Measurements from ENCODE around the gene VSTM1. TPM values are rescaled to one million over a fixed set of nuclear protein-coding genes. Genes with fewer than 3 reads are reported as not detected.
A peak's percentile ranks its signal among the peaks of the same experiment; 100 is the strongest.

Gene VSTM1
- total and polyA plus RNA-seq, 2 donors (not counting 3 experiments of a cell fraction or from before 2014, with no cell fraction given): not detected

- dilution Hi-C loops (cut with MboI; ENCODE audit: extremely low pct_ligation_motif_present, low sequenced_read_pairs): no loop called here
- peak; percentile 56 for DNase-seq (ENCODE audit: low read depth, low spot score)
- Histone ChIP-seq H3K4me2 (ENCODE audit: insufficient read depth, low read length) (peak within 1 kb of the TSS; percentile 38), H4K20me1 (replicated peaks; ENCODE audit: control insufficient read depth, extremely low read depth, insufficient read depth, low read length) (no peaks in the 10 kb centered on the region), H3K9me1 (replicated peaks; ENCODE audit: control insufficient read depth, extremely low read depth, insufficient read depth, low read length) (no peaks in the 10 kb centered on the region), H2AFZ (ENCODE audit: low read depth, low read length) (peak within 1 kb of the TSS; percentile 47), H3K36me3 (ENCODE audit: control insufficient read depth in 2 of 2, extremely low read depth in 1 of 2, insufficient read depth in 2 of 2, low read length in 2 of 2) (no peaks in the 10 kb centered on the region), H3K9me3 (replicated peaks; ENCODE audit: control insufficient read depth, insufficient read depth, low read length) (no peaks in the 10 kb centered on the region), H3K79me2 (ENCODE audit: control insufficient read depth, insufficient read depth, low read length) (no peaks in the 10 kb centered on the region), H3K9ac (replicated peaks; ENCODE audit: extremely low read depth, insufficient read depth, low read length) (peak within 1 kb of the TSS; percentile 70), H3K4me3 (replicated peaks in 1 of 3; ENCODE audit: insufficient read depth in 1 of 3, low read depth in 1 of 3, low read length in 3 of 3) (peak within 1 kb of the TSS; percentile 15 to 26 (median 25)), H3K27me3 (ENCODE audit: control insufficient read depth in 2 of 2, insufficient read depth in 2 of 2, low read length in 2 of 2) (no peaks in the 10 kb centered on the region), H3K27ac (ENCODE audit: insufficient read depth, low read depth, low read length) (peak within 1 kb of the TSS; percentile 74), H3K4me1 (ENCODE audit: control insufficient read depth, extremely low read depth, insufficient read depth, low read length) (peaks cover 39% of the 10 kb centered on the region)
- intact Hi-C loops (cut with micrococcal nuclease): loop anchor here (1.0 kb wide), 2 partner anchors 17 to 29 kb away; no protein-coding TSS in a partner anchor
- ChIA-PET CTCF (interaction anchor here (0.7 to 3.0 kb wide), 5 partner anchors 11 to 38 kb away, joined by 4 to 11 read pairs (median 6); no protein-coding TSS in a partner anchor), POLR2A (interaction anchor here (0.9 kb wide), 2 partner anchors 11 to 13 kb away, joined by 5 read pairs; no protein-coding TSS in a partner anchor)
- FAIRE-seq: peak; percentile 75
- no TSS peak for BruUV-seq (replicated peaks)
- no peak for TF ChIP-seq CTCF (IDR thresholded peaks at IDR 0.05; ENCODE audit: extremely low read depth in 1 of 2, insufficient read depth in 1 of 2, low read depth in 1 of 2, low read length in 2 of 2)
- TF ChIP-seq POLR2A (IDR thresholded peaks at IDR 0.05; ENCODE audit: low read depth, low read length): peak; percentile 38
Measured at GRCh38 chr19:53991224-53992113, 72.2 kb downstream of the VSTM1 start, which contains the start of gene CACNG6. Gene CACNG6, plus strand, starts transcription at chr19:53991637. Its CDS starts 1,241 bp downstream, at chr19:53992878.

Small RNAs within 50 kb of the gene (small RNA-seq; reads per million reads assigned to genes)
- not detected for gene AC012314.20 (ENCODE audit: insufficient read depth, insufficient read length, low read depth, low replicate concordance)

Other genes with a start within 250 kb of the VSTM1 start
- 0.58 and 0.73 TPM in 2 replicates for gene NLRP12, start 239.6 kb downstream of the VSTM1 start, total RNA-seq
- 0.27 and 0.46 TPM in 2 replicates for gene NLRP12, start 239.6 kb downstream of the VSTM1 start, polyA plus RNA-seq
- gene MYADM, start 196.0 kb downstream of the VSTM1 start, total RNA-seq: 128 and 133 TPM in 2 replicates
- gene MYADM, start 196.0 kb downstream of the VSTM1 start, polyA plus RNA-seq: 100 and 122 TPM in 2 replicates
- not detected in 2 replicates for gene PRKCG, start 181.7 kb downstream of the VSTM1 start, total RNA-seq
- gene PRKCG, start 181.7 kb downstream of the VSTM1 start, polyA plus RNA-seq: 0.07 and 0.08 TPM in 2 replicates
- gene CACNG7, start 154.6 kb downstream of the VSTM1 start, total RNA-seq: 0.78 and 1.3 TPM in 2 replicates
- 0.92 and 1.1 TPM in 2 replicates for gene CACNG7, start 154.6 kb downstream of the VSTM1 start, polyA plus RNA-seq
- gene CACNG8, start 101.0 kb downstream of the VSTM1 start, total RNA-seq: 1.7 and 3.0 TPM in 2 replicates
- 0.11 and 0.18 TPM in 2 replicates for gene CACNG8, start 101.0 kb downstream of the VSTM1 start, polyA plus RNA-seq
- 4.0 and 5.4 TPM in 2 replicates for gene CACNG6, start 72.3 kb downstream of the VSTM1 start, total RNA-seq
- 3.9 and 5.0 TPM in 2 replicates for gene CACNG6, start 72.3 kb downstream of the VSTM1 start, polyA plus RNA-seq
- not detected in 2 replicates for gene TARM1, start 17.5 kb upstream of the VSTM1 start, total RNA-seq
- gene TARM1, start 17.5 kb upstream of the VSTM1 start, polyA plus RNA-seq: not detected in 2 replicates
- not detected in 2 replicates for gene OSCAR, start 36.9 kb upstream of the VSTM1 start, total RNA-seq
- gene OSCAR, start 36.9 kb upstream of the VSTM1 start, polyA plus RNA-seq: 0.08 and 0.10 TPM in 2 replicates
- gene NDUFA3, start 39.0 kb upstream of the VSTM1 start, total RNA-seq: 119 and 132 TPM in 2 replicates
- 95.5 and 107 TPM in 2 replicates for gene NDUFA3, start 39.0 kb upstream of the VSTM1 start, polyA plus RNA-seq
- gene TFPT, start 51.8 kb upstream of the VSTM1 start, total RNA-seq: 32.1 and 36.2 TPM in 2 replicates
- gene TFPT, start 51.8 kb upstream of the VSTM1 start, polyA plus RNA-seq: 28.3 and 29.3 TPM in 2 replicates
- gene PRPF31, start 51.9 kb upstream of the VSTM1 start, total RNA-seq: 99.1 and 101 TPM in 2 replicates
- gene PRPF31, start 51.9 kb upstream of the VSTM1 start, polyA plus RNA-seq: 70.8 and 76.2 TPM in 2 replicates
- gene CNOT3, start 73.9 kb upstream of the VSTM1 start, total RNA-seq: 62.4 and 74.7 TPM in 2 replicates
- gene CNOT3, start 73.9 kb upstream of the VSTM1 start, polyA plus RNA-seq: 16.4 and 20.4 TPM in 2 replicates
- 5.0 and 6.9 TPM in 2 replicates for gene LENG1, start 95.8 kb upstream of the VSTM1 start, total RNA-seq
- gene LENG1, start 95.8 kb upstream of the VSTM1 start, polyA plus RNA-seq: 2.1 and 3.0 TPM in 2 replicates
- 0.71 and 0.74 TPM in 2 replicates for gene TMC4, start 109.3 kb upstream of the VSTM1 start, total RNA-seq
- gene TMC4, start 109.3 kb upstream of the VSTM1 start, polyA plus RNA-seq: 1.7 and 2.4 TPM in 2 replicates
- gene MBOAT7, start 125.7 kb upstream of the VSTM1 start, total RNA-seq: 175 and 218 TPM in 2 replicates
- 204 and 256 TPM in 2 replicates for gene MBOAT7, start 125.7 kb upstream of the VSTM1 start, polyA plus RNA-seq
- gene TSEN34, start 127.4 kb upstream of the VSTM1 start, total RNA-seq: 37.4 and 40.7 TPM in 2 replicates
- gene TSEN34, start 127.4 kb upstream of the VSTM1 start, polyA plus RNA-seq: 81.9 and 107 TPM in 2 replicates
- gene RPS9, start 137.0 kb upstream of the VSTM1 start, total RNA-seq: 1,192 and 1,260 TPM in 2 replicates
- 3,343 and 4,230 TPM in 2 replicates for gene RPS9, start 137.0 kb upstream of the VSTM1 start, polyA plus RNA-seq
- not detected in 2 replicates for gene LILRB3, start 159.1 kb upstream of the VSTM1 start, total RNA-seq
- gene LILRB3, start 159.1 kb upstream of the VSTM1 start, polyA plus RNA-seq: not detected in 2 replicates
- not detected in 2 replicates for gene LILRA6, start 178.9 kb upstream of the VSTM1 start, total RNA-seq
- gene LILRA6, start 178.9 kb upstream of the VSTM1 start, polyA plus RNA-seq: 0.05 TPM in 1 of 2 replicates, not detected in the other
- not detected in 2 replicates for gene LILRB5, start 193.4 kb upstream of the VSTM1 start, total RNA-seq
- not detected in 2 replicates for gene LILRB5, start 193.4 kb upstream of the VSTM1 start, polyA plus RNA-seq
- not detected in 2 replicates for gene LILRB2, start 217.2 kb upstream of the VSTM1 start, total RNA-seq
- not detected in 2 replicates for gene LILRB2, start 217.2 kb upstream of the VSTM1 start, polyA plus RNA-seq
- gene LILRA5, start 249.3 kb upstream of the VSTM1 start, total RNA-seq: not detected in 2 replicates
- not detected in 2 replicates for gene LILRA5, start 249.3 kb upstream of the VSTM1 start, polyA plus RNA-seq